WTC11 (cell line): Measurements from ENCODE around the gene TMPRSS13.

Experiments
- CTCF ChIP-seq: fragments of 200-600 bp; IDR thresholded peaks from 2 replicates; pipeline ENCODE4 v1.8.0; 2022; ENCODE audit warnings: antibody characterized with exemption
- FOXJ3 ChIP-seq: sonication (generic); formaldehyde crosslinking; IDR thresholded peaks from 2 replicates; pipeline ENCODE4 v1.9.0; 2021; ENCODE audit warnings: missing genetic modification reagents, mild to moderate bottlenecking, borderline replicate concordance
- FOXK1 ChIP-seq: sonication (generic); formaldehyde crosslinking; IDR thresholded peaks from 2 replicates; pipeline ENCODE4 v1.8.0; 2022; ENCODE audit warnings: mild to moderate bottlenecking, moderate library complexity, missing genetic modification reagents
- PRRX2 ChIP-seq: fragments of 250-450 bp; sonication (Bioruptor Pico); IDR thresholded peaks from 2 replicates; pipeline ENCODE4 v1.8.0; 2021; ENCODE audit warnings: mild to moderate bottlenecking
- SP1 ChIP-seq: sonication (generic); formaldehyde crosslinking; conservative IDR thresholded peaks from 2 replicates; pipeline ENCODE4 v1.8.1; 2022; ENCODE audit warnings: missing genetic modification reagents
- TP53 ChIP-seq: sonication (generic); formaldehyde crosslinking; IDR thresholded peaks from 2 replicates; pipeline ENCODE4 v1.8.1; 2023; ENCODE audit warnings: mild to moderate bottlenecking, missing genetic modification reagents
- ZBTB21 ChIP-seq: sonication (generic); formaldehyde crosslinking; IDR thresholded peaks from 2 replicates; pipeline ENCODE4 v1.8.1; 2023; ENCODE audit warnings: mild to moderate bottlenecking, missing genetic modification reagents, borderline replicate concordance

- TF ChIP-seq CTCF = no peak
- TF ChIP-seq PRRX2 = no peak
- no peak for TF ChIP-seq ZBTB21 (CRISPR knock-in tag)
- TF ChIP-seq FOXJ3 (CRISPR knock-in tag) = no peak
- no peak for TF ChIP-seq SP1 (CRISPR knock-in tag)
- TF ChIP-seq TP53 (CRISPR knock-in tag) = no peak
- no peak for TF ChIP-seq FOXK1 (CRISPR knock-in tag)
Observed at GRCh38 chr11:117903505-117904382, 25.5 kb downstream of the TMPRSS13 start.
